Activated CD4-positive, alpha-beta T cell treated with anti-CD3 and anti-CD28 coated beads, Interleukin-10, Interleukin-2, amounts not matched to agents 100 ng/mL and 50 ng/mL, durations not matched to agents 16 hours and 8 hours (primary cell): Measurements from ENCODE around the gene TRIM15.
A peak's percentile ranks its signal among the peaks of the same experiment; 100 is the strongest.
"Not testable (repeated sequence)": the region's sequence is repeated elsewhere in the genome, so short reads cannot be mapped to it uniquely, and the experiment has no call there.

Source experiments
- DNase-seq: peaks from one replicate; pipeline ENCODE4 v3.0.0-alpha.2; 2020

TRIM15 gene

GRCh38 chr6:30163090-30163917 is at the start of gene TRIM15:
Gene TRIM15, plus strand, starts transcription at chr6:30163546. Its CDS starts 139 bp downstream, at chr6:30163685.
- peak; percentile 40 for DNase-seq

GRCh38 chr6:30113841-30114240 is 49.5 kb upstream of the TRIM15 start:
- no peak for DNase-seq

GRCh38 chr6:30116724-30117123 is 46.6 kb upstream of the TRIM15 start:
- no peak for DNase-seq

- DNase-seq: not testable (repeated sequence)
These were observed 44.7 kb upstream of the TRIM15 start for GRCh38 chr6:30118691-30119090.

- no peak for DNase-seq
These were observed 41.6 kb upstream of the TRIM15 start for GRCh38 chr6:30121446-30122366.

- no peak for DNase-seq
These were observed 40.8 kb upstream of the TRIM15 start for GRCh38 chr6:30122515-30122914.

GRCh38 chr6:30127238-30128093 is 35.9 kb upstream of the TRIM15 start:
- DNase-seq: no peak

GRCh38 chr6:30129265-30130178 is 33.8 kb upstream of the TRIM15 start:
- peak; percentile 6 for DNase-seq

- DNase-seq: no peak
These were observed 33.1 kb upstream of the TRIM15 start for GRCh38 chr6:30130179-30130679.

GRCh38 chr6:30130887-30131862 is 32.2 kb upstream of the TRIM15 start:
- peak; percentile 84 for DNase-seq

- no peak for DNase-seq
These were observed 31.3 kb upstream of the TRIM15 start for GRCh38 chr6:30131947-30132497.

- no peak for DNase-seq
These were observed 28.2 kb upstream of the TRIM15 start for GRCh38 chr6:30135147-30135546.

- DNase-seq: no peak
These were observed 27.6 kb upstream of the TRIM15 start, which contains the start of gene TRIM40 for GRCh38 chr6:30135757-30136156. Gene TRIM40, plus strand, starts transcription at chr6:30136140. Its CDS starts 897 bp downstream, at chr6:30137037.

- DNase-seq: peak; percentile 56
These were observed 26.6 kb upstream of the TRIM15 start for GRCh38 chr6:30136570-30137286.

GRCh38 chr6:30140240-30140639 is 23.1 kb upstream of the TRIM15 start:
- not testable (repeated sequence) for DNase-seq

GRCh38 chr6:30142665-30143064 is 20.7 kb upstream of the TRIM15 start:
- no peak for DNase-seq

GRCh38 chr6:30143780-30144179 is 19.6 kb upstream of the TRIM15 start:
- DNase-seq: no peak

GRCh38 chr6:30144811-30145210 is 18.5 kb upstream of the TRIM15 start:
- DNase-seq: no peak

- DNase-seq: no peak
These were observed 17.5 kb upstream of the TRIM15 start for GRCh38 chr6:30145818-30146217.
